HepG2 (cell line): ENCODE measurements around the gene NME9.

Source experiments
- CREB1 ChIP-seq, 2 experiments: fragments of 450-650 bp in 1 of 2; IDR thresholded peaks; 2 replicates each; pipeline ENCODE4 v1.6.1; 2016 to 2017; ENCODE audit warnings: control low read depth in 1 of 2, mild to moderate bottlenecking in 1 of 2, missing compliant biosample characterization in 1 of 2, missing genetic modification characterization in 1 of 2
- CTCF ChIP-seq: sonication (generic); formaldehyde crosslinking; IDR thresholded peaks from 2 replicates; pipeline ENCODE4 v1.5.0; 2020; ENCODE audit warnings: mild to moderate bottlenecking, missing genetic modification reagents, moderate library complexity
- ZNF12 ChIP-seq: sonication (generic); formaldehyde crosslinking; IDR thresholded peaks from 2 replicates; pipeline ENCODE4 v1.5.0; 2020; ENCODE audit warnings: missing genetic modification reagents
- ZNF317 ChIP-seq: sonication (generic); formaldehyde crosslinking; IDR thresholded peaks from 2 replicates; pipeline ENCODE4 v1.5.0; 2020; ENCODE audit warnings: mild to moderate bottlenecking, missing genetic modification reagents
- ZNF639 ChIP-seq: conservative IDR thresholded peaks from 2 replicates; pipeline ENCODE4 v1.6.1; 2018; ENCODE audit warnings: missing genetic modification reagents

GRCh38 chr3:138366006-138366759 is 36.5 kb upstream of the NME9 start:
- no peak for TF ChIP-seq CREB1 (IDR thresholded peaks at IDR 0.05)
- TF ChIP-seq CREB1 (CRISPR knock-in tag; IDR thresholded peaks at IDR 0.05): no peak
- no peak for TF ChIP-seq ZNF317
- no peak for TF ChIP-seq ZNF12 (CRISPR knock-in tag)
- TF ChIP-seq CTCF (CRISPR knock-in tag): no peak
- no peak for TF ChIP-seq ZNF639 (CRISPR knock-in tag)
